Breast epithelium (tissue), 4 donors: ENCODE data around the gene IGFBPL1. TPM values are rescaled to one million over a fixed set of nuclear protein-coding genes. Genes with fewer than 3 reads are reported as not detected.

ENCODE experiments used
- DNase-seq, 2 donors: peaks; one replicate each; pipeline ENCODE4 v3.0.0-alpha.2; 2019; ENCODE audit warnings: low spot score in 2 of 2
- H3K27ac ChIP-seq, 2 donors: fragments of 200-600 bp; sonication (generic) in 1 of 2; one replicate each; pipeline ENCODE4 v1.5.1; 2016 to 2019; ENCODE audit warnings: mild to moderate bottlenecking in 1 of 2
- H3K27me3 ChIP-seq, 2 donors: fragments of 200-600 bp; sonication (generic) in 1 of 2; one replicate each; pipeline versions ENCODE4 v1.5.1 to v1.6.0; 2017 to 2019; ENCODE audit warnings: control low read depth in 1 of 2, mild to moderate bottlenecking in 1 of 2
- H3K36me3 ChIP-seq: fragments of 200-600 bp; one replicate; pipeline ENCODE4 v1.5.1; 2019
- H3K4me1 ChIP-seq, 2 donors: fragments of 200-600 bp; sonication (generic); one replicate each; pipeline ENCODE4 v1.5.1; 2016 to 2019; ENCODE audit warnings: control low read depth in 1 of 2
- H3K4me3 ChIP-seq, 3 donors: fragments of 200-600 bp; sonication (generic); 1 replicate in 2 of 3; 2 replicates in 1 of 3; pipeline ENCODE4 v1.5.1; 2016 to 2019; ENCODE audit warnings: mild to moderate bottlenecking in 3 of 3, moderate library complexity in 2 of 3
- H3K9me3 ChIP-seq, 2 donors: fragments of 200-600 bp; sonication (generic) in 1 of 2; one replicate each; pipeline ENCODE4 v1.5.1; 2016 to 2019; ENCODE audit warnings: control low read depth in 1 of 2
- CTCF ChIP-seq, 3 donors: fragments of 450-650 bp; IDR thresholded peaks; one replicate each; pipeline ENCODE4 v1.5.1; 2016 to 2017; ENCODE audit warnings: antibody characterized with exemption in 3 of 3, mild to moderate bottlenecking in 3 of 3, moderate library complexity in 3 of 3
- POLR2A ChIP-seq: fragments of 450-650 bp; IDR thresholded peaks from one replicate; pipeline ENCODE4 v1.6.1; 2016; ENCODE audit warnings: antibody characterized with exemption, mild to moderate bottlenecking, moderate library complexity
- POLR2AphosphoS5 ChIP-seq, 3 donors: sonication (generic); formaldehyde crosslinking; IDR thresholded peaks; one replicate each; pipeline ENCODE4 v1.6.1; 2017; ENCODE audit warnings: antibody characterized with exemption in 3 of 3
- intact Hi-C: fragments of 100-400 bp; cut with DNase I; formaldehyde crosslinking; loops from one replicate; pipeline ENCODE4 v1.15.1; 2023; ENCODE audit warnings: low total_unique reads
- total RNA-seq, 3 donors: library from RNA; depleted of rRNA; stranded (reverse); fragments of >200 nt; gene quantifications; one replicate each; pipeline ENCODE4 v1.1.0, GENCODE V29; 2016

The IGFBPL1 gene
- total RNA-seq, 3 donors from 2014 or later = not detected

- no peak overlapping the region for H3K27ac ChIP-seq
- no peaks in the 10 kb centered on the region for H3K36me3 ChIP-seq
- peaks cover 0 to 18% of the 10 kb centered on the region in 2 donors for H3K27me3 ChIP-seq
- no peaks in the 10 kb centered on the region for H3K9me3 ChIP-seq
- intact Hi-C loops = no loop called here
- no peaks in the 10 kb centered on the region for H3K4me1 ChIP-seq
- no peak for DNase-seq
- H3K4me3 ChIP-seq = no peak overlapping the region
- TF ChIP-seq POLR2A (no peak), POLR2AphosphoS5 (IDR thresholded peaks at IDR 0.05) (no peak), CTCF (IDR thresholded peaks at IDR 0.05) (no peak)
Observed at GRCh38 chr9:38416461-38416860, 7.8 kb downstream of the IGFBPL1 start.

- no peaks in the 10 kb centered on the region for H3K36me3 ChIP-seq
- H3K9me3 ChIP-seq = no peaks in the 10 kb centered on the region
- DNase-seq = no peak
- TF ChIP-seq POLR2A (no peak), POLR2AphosphoS5 (IDR thresholded peaks at IDR 0.05) (no peak), CTCF (IDR thresholded peaks at IDR 0.05) (no peak)
- no peaks in the 10 kb centered on the region for H3K4me1 ChIP-seq
- H3K27ac ChIP-seq = no peak overlapping the region
- H3K4me3 ChIP-seq = no peak overlapping the region
- peaks cover 0 to 15% of the 10 kb centered on the region in 2 donors for H3K27me3 ChIP-seq
- intact Hi-C loops = no loop called here
Observed at GRCh38 chr9:38415856-38416255, 8.4 kb downstream of the IGFBPL1 start.

DNA sequence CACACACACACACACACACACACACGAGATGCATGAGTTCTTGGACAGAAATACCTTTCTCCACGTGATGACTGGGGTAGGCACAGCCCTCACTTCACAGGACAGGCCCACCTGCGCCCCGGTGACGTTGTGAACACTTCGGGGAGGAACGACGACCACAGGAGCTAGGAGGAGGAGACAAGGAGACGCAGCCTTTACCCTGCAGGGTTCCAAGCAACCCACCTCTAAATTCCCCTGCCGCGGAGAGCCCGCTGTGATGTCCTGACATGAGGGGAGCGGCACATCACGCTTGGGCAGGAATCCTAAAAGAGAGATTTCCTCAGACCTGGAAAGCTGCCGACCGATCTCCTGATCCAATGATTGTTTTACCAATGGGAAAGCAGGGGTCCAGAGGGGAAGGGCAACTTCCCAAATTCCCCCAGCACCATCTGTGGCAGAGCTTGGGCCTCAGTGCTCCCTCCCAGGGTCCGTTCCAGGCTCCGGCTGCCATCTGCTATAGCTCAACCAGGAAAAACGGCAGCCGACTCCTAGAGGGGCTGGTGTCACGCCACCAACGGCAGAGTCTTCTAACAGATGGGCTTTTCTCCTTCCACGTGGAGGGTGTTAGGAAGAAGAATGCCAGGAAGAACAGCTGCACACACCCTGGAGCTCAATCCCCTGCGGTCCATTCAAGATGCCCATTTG lies 10.1 kb downstream of the IGFBPL1 start:
- no peaks in the 10 kb centered on the region for H3K4me1 ChIP-seq
- no peaks in the 10 kb centered on the region for H3K36me3 ChIP-seq
- DNase-seq = no peak
- H3K4me3 ChIP-seq = no peak overlapping the region
- H3K9me3 ChIP-seq = no peaks in the 10 kb centered on the region
- intact Hi-C loops = no loop called here
- TF ChIP-seq POLR2A = no peak
- no peak for TF ChIP-seq CTCF (IDR thresholded peaks at IDR 0.05)
- no peak for TF ChIP-seq POLR2AphosphoS5 (IDR thresholded peaks at IDR 0.05)
- H3K27ac ChIP-seq = no peak overlapping the region
- peaks cover 0 to 15% of the 10 kb centered on the region in 2 donors for H3K27me3 ChIP-seq

GRCh38 chr9:38413283-38413682 lies 11.0 kb downstream of the IGFBPL1 start:
- H3K27me3 ChIP-seq = peaks cover 0 to 15% of the 10 kb centered on the region in 2 donors
- no peak for DNase-seq
- TF ChIP-seq CTCF (IDR thresholded peaks at IDR 0.05) (no peak), POLR2A (no peak), POLR2AphosphoS5 (IDR thresholded peaks at IDR 0.05) (no peak)
- no peaks in the 10 kb centered on the region for H3K36me3 ChIP-seq
- intact Hi-C loops = no loop called here
- no peak overlapping the region for H3K4me3 ChIP-seq
- H3K4me1 ChIP-seq = no peaks in the 10 kb centered on the region
- H3K9me3 ChIP-seq = no peaks in the 10 kb centered on the region
- H3K27ac ChIP-seq = no peak overlapping the region

GRCh38 chr9:38412751-38413150 lies 11.5 kb downstream of the IGFBPL1 start:
- no peaks in the 10 kb centered on the region for H3K4me1 ChIP-seq
- H3K27me3 ChIP-seq = peaks cover 0 to 15% of the 10 kb centered on the region in 2 donors
- TF ChIP-seq POLR2A (no peak), POLR2AphosphoS5 (IDR thresholded peaks at IDR 0.05) (no peak), CTCF (IDR thresholded peaks at IDR 0.05) (no peak)
- no peak overlapping the region for H3K27ac ChIP-seq
- intact Hi-C loops = no loop called here
- H3K9me3 ChIP-seq = no peaks in the 10 kb centered on the region
- H3K36me3 ChIP-seq = no peaks in the 10 kb centered on the region
- DNase-seq = no peak
- no peak overlapping the region for H3K4me3 ChIP-seq
